Lung (tissue), 12 donors: ENCODE results near the gene DENND6B. TPM values are rescaled to one million over a fixed set of nuclear protein-coding genes. Genes with fewer than 3 reads are reported as not detected.

ENCODE experiments used
- ATAC-seq: fragments of 200-7000 bp; cut with Tn5 transposase; one replicate; pipeline ENCODE4 v1.9.1; 2020; ENCODE audit warnings: moderate number of reproducible peaks; ENCODE audit not compliant: insufficient read depth, low FRiP score
- DNase-seq, 3 donors: peaks; one replicate each; pipeline ENCODE4 v3.0.0-alpha.2; 2013 to 2017
- H3K27ac ChIP-seq, 2 donors: one replicate each; pipeline ENCODE4 v1.5.1; 2013; ENCODE audit warnings: mild to moderate bottlenecking in 2 of 2, moderate library complexity in 2 of 2, control low read depth in 1 of 2, inconsistent platforms in 1 of 2, low read depth in 1 of 2, low read length in 1 of 2
- H3K27me3 ChIP-seq, 3 donors: one replicate each; pipeline ENCODE4 v1.5.1; 2013; ENCODE audit warnings: low read length in 2 of 3; ENCODE audit not compliant: control insufficient read depth in 3 of 3, insufficient read depth in 3 of 3
- H3K36me3 ChIP-seq, 4 donors: one replicate each; pipeline ENCODE4 v1.5.1; 2013; ENCODE audit warnings: low read length in 4 of 4, mild to moderate bottlenecking in 1 of 4, moderate library complexity in 1 of 4; ENCODE audit not compliant: control insufficient read depth in 4 of 4, insufficient read depth in 4 of 4
- H3K4me1 ChIP-seq, 5 donors: one replicate each; pipeline ENCODE4 v1.5.1; 2013; ENCODE audit warnings: low read length in 5 of 5, mild to moderate bottlenecking in 2 of 5, moderate library complexity in 1 of 5; ENCODE audit not compliant: control insufficient read depth in 5 of 5, insufficient read depth in 5 of 5
- H3K4me3 ChIP-seq: one replicate; pipeline ENCODE4 v1.5.1; 2013; ENCODE audit warnings: mild to moderate bottlenecking, control low read depth, moderate library complexity
- H3K9ac ChIP-seq, 2 donors: one replicate each; pipeline ENCODE4 v1.5.1; 2013; ENCODE audit warnings: low read length in 2 of 2, control low read depth in 1 of 2; ENCODE audit not compliant: insufficient read depth in 1 of 2
- H3K9me3 ChIP-seq, 4 donors: one replicate each; pipeline ENCODE4 v1.5.1; 2013; ENCODE audit warnings: low read length in 3 of 4, mild to moderate bottlenecking in 1 of 4, moderate library complexity in 1 of 4; ENCODE audit not compliant: control insufficient read depth in 4 of 4, insufficient read depth in 3 of 4
- WGBS, 2 donors: extraction: QIAGEN DNeasy Blood & Tissue Kit; methylation state at CpG; one replicate each; pipeline ENCODE4 v1.1.7; 2013; 5-methylcytosine and 5-hydroxymethylcytosine counted together
- polyA plus RNA-seq, 2 donors: library from polyadenylated mRNA; stranded (reverse); fragments of 200-250 nt; gene quantifications; one replicate each; pipeline ENCODE4 v1.2.1, GENCODE V29; 2013
- total RNA-seq, 2 donors: library from RNA; depleted of rRNA in 1 of 2; stranded (reverse); fragments of >200 nt in 1 of 2; gene quantifications; one replicate each; pipeline ENCODE4 v1.2.1, GENCODE V29; 2014 to 2021
- TF ChIP-seq, protein P1 (sequence below): IDR thresholded peaks from 2 replicates; pipeline ENCODE4 v1.5.1; 2012; ENCODE audit warnings: mild to moderate bottlenecking; ENCODE audit errors: control extremely low read depth, extremely low read depth
- donor health status: control.
- donor health status: control.
- donor health status: Bipolar disorder and iron deficiency.
- donor health status: healthy.
- donor health status: DM: yes; HTN: yes; CAD: no.

The DENND6B gene
- total and polyA plus RNA-seq, 4 donors, result 8.0 to 26.0 (median 12.6) TPM

DNA sequence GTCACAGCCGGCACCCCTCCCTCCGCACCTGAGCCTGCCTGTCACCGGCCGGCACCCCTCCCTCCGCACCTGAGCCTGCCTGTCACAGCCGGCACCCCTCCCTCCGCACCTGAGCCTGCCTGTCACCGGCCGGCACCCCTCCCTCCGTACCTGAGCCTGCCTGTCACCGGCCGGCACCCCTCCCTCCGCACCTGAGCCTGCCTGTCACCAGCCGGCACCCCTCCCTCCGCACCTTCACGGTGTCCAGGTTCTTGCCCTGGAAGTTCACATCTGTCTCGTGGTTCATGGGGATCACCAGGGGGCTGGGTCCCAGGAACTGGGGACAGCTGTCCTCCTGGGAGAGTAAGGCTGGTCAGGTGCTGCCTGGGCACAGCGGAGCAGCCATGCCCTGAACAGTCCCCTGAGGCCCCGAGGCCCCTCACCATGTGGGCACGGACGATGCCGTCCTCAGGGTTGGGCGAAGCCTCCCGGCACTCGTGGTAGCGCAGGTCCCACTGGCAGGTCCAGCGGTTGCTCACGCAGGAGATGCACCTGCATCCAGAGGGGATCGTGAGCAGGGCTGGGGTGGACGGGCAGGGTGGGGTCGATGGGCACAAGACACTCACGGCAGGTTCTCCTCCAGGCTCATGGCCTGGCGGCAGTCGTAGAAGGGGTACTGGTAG is 41.1 kb downstream of the DENND6B start:
- Histone ChIP-seq H3K9ac (no peak overlapping the region), H3K36me3 (peaks cover 7 to 90% (median 30%) of the 10 kb centered on the region in 4 donors), H3K4me3 (no peak overlapping the region), H3K4me1 (peaks cover 0 to 7% (median 4%) of the 10 kb centered on the region in 5 donors), H3K27me3 (no peaks in the 10 kb centered on the region), H3K27ac (peak overlapping the region in 1 of 2 donors; percentile 26), H3K9me3 (no peaks in the 10 kb centered on the region)
- TF ChIP-seq, protein P1, sequence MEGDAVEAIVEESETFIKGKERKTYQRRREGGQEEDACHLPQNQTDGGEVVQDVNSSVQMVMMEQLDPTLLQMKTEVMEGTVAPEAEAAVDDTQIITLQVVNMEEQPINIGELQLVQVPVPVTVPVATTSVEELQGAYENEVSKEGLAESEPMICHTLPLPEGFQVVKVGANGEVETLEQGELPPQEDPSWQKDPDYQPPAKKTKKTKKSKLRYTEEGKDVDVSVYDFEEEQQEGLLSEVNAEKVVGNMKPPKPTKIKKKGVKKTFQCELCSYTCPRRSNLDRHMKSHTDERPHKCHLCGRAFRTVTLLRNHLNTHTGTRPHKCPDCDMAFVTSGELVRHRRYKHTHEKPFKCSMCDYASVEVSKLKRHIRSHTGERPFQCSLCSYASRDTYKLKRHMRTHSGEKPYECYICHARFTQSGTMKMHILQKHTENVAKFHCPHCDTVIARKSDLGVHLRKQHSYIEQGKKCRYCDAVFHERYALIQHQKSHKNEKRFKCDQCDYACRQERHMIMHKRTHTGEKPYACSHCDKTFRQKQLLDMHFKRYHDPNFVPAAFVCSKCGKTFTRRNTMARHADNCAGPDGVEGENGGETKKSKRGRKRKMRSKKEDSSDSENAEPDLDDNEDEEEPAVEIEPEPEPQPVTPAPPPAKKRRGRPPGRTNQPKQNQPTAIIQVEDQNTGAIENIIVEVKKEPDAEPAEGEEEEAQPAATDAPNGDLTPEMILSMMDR, result no peak
- 94 to 95% methylated on average over 25 to 34 of the region's 34 CpGs for WGBS, 2 donors
- DNase-seq (no peak), ATAC-seq (no peak)

DNA sequence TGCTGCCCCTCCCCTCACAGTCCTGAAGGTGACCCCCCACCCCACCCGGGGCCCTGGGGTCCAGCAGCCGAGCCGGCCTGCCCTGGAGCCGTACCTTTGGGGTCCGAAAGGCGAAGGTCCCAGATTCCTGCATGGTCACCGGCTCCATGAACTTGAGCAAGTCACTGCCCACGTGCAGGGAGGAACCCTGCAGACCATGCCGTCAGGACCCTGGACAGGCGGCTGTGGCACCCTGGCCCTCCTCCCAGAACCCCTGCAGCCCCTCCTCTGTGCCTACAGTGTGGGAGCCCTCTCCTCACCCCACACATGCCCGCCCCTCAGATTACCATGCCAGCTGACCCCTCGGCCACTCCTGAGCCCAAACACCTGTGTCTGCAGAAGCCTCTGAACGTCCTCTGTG is 42.3 kb downstream of the DENND6B start:
- no peak for DNase-seq
- Histone ChIP-seq H3K4me1 (peaks cover 0 to 7% (median 4%) of the 10 kb centered on the region in 5 donors), H3K36me3 (peaks cover 7 to 93% (median 32%) of the 10 kb centered on the region in 4 donors), H3K9ac (no peak overlapping the region), H3K9me3 (no peaks in the 10 kb centered on the region), H3K27me3 (no peaks in the 10 kb centered on the region), H3K27ac (peak overlapping the region in 1 of 2 donors; percentile 2), H3K4me3 (no peak overlapping the region)
- TF ChIP-seq, protein P1, result no peak
- no peak for ATAC-seq
- WGBS, 2 donors, result 89 to 92% methylated on average over 13 of the region's 13 CpGs

DNA sequence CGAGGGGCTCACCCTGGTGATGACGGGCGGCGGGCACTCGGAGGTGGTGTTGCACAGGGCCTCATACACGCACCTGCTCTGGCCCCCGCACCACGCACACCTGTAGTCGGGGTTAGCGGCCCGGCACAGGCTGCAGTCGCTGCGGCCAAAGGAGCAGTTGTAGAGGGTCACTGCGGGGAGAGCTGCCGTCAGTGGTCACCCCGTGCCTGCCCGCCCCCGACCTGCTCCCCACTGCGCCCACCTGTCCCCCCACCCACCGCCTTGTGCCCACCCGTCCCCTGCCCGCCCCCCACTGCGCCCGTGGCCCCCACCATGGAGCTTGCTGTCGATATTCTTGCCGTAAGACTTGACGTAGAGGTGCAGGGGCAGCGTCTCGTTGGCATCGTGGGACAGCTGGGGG is 43.0 kb downstream of the DENND6B start:
- Histone ChIP-seq H3K4me1 (peaks cover 0 to 7% (median 4%) of the 10 kb centered on the region in 5 donors), H3K36me3 (peaks cover 7 to 93% (median 30%) of the 10 kb centered on the region in 4 donors), H3K27ac (peak overlapping the region in 1 of 2 donors; percentile 26), H3K4me3 (no peak overlapping the region), H3K9me3 (no peaks in the 10 kb centered on the region), H3K27me3 (no peaks in the 10 kb centered on the region), H3K9ac (no peak overlapping the region)
- WGBS, 2 donors, result 93 to 95% methylated on average over 30 of the region's 30 CpGs
- no peak for ATAC-seq
- TF ChIP-seq, protein P1, result no peak
- DNase-seq, result no peak
